T-helper 17 cell (primary cell): ENCODE measurements around the gene LARP1B. TPM values are rescaled to one million over a fixed set of nuclear protein-coding genes. Genes with fewer than 3 reads are reported as not detected.
"Not testable (repeated sequence)": the region's sequence is repeated elsewhere in the genome, so short reads cannot be mapped to it uniquely, and the experiment has no call there.

Experiments
- ATAC-seq: fragments of 150-1000 bp; cut with Tn5 transposase; 2 replicates; pipeline ENCODE4 v1.10.0; 2021; ENCODE audit warnings: mild to moderate bottlenecking, moderate library complexity
- DNase-seq, 3 donors: peaks; one replicate each; pipeline versions ENCODE4 v3.0.0 to v3.0.0-alpha.2; 2020 to 2021
- H3K9me3 ChIP-seq: one replicate; pipeline ENCODE4 v1.7.0; 2013; ENCODE audit warnings: low read length, mild to moderate bottlenecking; ENCODE audit not compliant: control insufficient read depth, poor library complexity, severe bottlenecking
- H3K27ac Mint-ChIP-seq: one replicate; pipeline ENCODE4 v1.8.0; 2022; ENCODE audit warnings: mild to moderate bottlenecking, moderate library complexity, mixed read lengths
- H3K27me3 Mint-ChIP-seq: one replicate; pipeline ENCODE4 v1.8.0; 2022; ENCODE audit warnings: mixed read lengths
- H3K36me3 Mint-ChIP-seq: one replicate; pipeline ENCODE4 v1.8.0; 2022; ENCODE audit warnings: low read depth, mixed read lengths
- H3K4me1 Mint-ChIP-seq: one replicate; pipeline ENCODE4 v1.8.0; 2022; ENCODE audit warnings: mild to moderate bottlenecking, mixed read lengths
- H3K4me3 Mint-ChIP-seq: one replicate; pipeline ENCODE4 v1.8.0; 2022; ENCODE audit warnings: mild to moderate bottlenecking, moderate library complexity, mixed read lengths
- total RNA-seq, 4 donors: library from RNA in 2 of 4; stranded (reverse) in 2 of 4; gene quantifications; one replicate each; pipeline ENCODE4 v1.2.3 and lab custom pipeline; 2022 to 2026

The LARP1B gene
- total RNA-seq, 2 donors from 2014 or later = 11.1 to 13.4 TPM

DNA sequence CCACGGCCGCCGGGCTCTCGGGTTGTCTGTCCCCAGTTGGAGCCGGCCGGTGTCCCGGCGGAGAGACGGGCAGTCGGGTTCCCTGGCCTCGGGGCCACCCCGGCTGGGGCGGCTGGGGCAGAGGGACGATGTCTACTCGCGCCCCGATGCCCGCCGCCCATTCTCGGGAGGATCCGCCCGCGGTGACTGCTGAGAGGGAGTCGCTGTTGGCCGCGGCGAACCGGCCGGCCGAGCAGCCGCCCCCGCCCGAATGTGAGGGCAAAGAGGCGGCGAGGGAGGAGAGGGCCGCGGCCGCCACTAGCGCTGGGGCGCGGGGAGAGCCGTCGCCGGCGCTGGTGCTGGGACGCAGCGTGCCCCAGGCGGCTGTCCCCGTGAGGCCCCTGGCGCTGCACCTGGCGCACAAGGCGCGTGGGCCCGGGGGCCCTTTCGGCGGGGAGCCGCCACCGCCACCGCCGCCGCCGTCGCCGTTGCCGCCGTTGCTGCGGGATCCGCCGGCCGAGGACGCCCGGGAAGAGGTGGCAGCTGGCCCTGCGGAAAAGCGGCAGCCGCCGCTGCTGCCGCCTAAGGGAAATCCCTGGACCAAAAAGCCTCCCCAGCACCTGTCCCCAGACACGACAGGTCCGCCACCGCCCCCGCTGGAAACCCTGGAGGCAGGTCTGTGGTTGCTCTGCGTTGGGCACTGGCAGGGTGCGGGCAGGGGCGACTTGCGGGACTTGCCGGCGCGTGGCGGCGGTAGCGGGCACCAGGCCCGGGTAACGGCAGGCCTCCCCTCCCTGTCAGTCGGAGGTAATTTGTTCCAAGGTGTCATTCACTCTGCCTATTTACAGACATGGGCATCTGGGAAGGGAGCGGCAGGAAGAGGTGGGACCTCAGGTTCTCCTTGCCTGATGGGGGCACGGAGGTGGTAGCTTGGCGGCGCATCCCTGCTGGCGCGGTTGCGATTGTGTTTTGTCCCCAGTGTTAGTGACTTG is 739 bp downstream of the LARP1B start:
- H3K9me3 ChIP-seq = no peaks in the 10 kb centered on the region
- peak; percentile 43 for ATAC-seq
- no peaks in the 10 kb centered on the region for H3K36me3 Mint-ChIP-seq
- H3K27ac Mint-ChIP-seq = peak overlapping the region; percentile 79
- H3K4me3 Mint-ChIP-seq = peak overlapping the region; percentile 87
- H3K4me1 Mint-ChIP-seq = peaks cover 8% of the 10 kb centered on the region
- no peaks in the 10 kb centered on the region for H3K27me3 Mint-ChIP-seq
- peak; percentile 41 to 56 (median 52) for DNase-seq

DNA sequence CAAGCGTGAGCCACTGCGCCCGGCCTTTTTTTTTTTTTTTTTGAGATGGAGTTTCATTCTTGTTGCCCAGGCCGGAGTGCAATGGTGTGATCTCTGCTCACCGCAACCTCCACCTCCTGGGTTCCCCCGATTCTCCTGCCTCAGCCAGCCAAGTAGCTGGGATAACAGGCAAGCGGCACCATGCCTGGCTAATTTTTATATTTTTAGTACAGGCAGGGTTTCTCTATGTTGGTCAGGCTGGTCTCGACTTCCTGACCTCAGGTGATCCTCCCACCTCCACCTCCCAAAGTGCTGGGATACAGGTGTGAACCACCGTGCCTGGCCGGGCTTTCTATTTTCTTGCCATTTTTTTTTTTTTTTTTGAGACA is 5.3 kb downstream of the LARP1B start:
- H3K27ac Mint-ChIP-seq, H3K4me3 Mint-ChIP-seq, ATAC-seq, H3K36me3 Mint-ChIP-seq, H3K27me3 Mint-ChIP-seq, DNase-seq, H3K9me3 ChIP-seq, H3K4me1 Mint-ChIP-seq: not testable (repeated sequence)

GRCh38 chr4:128068918-128069317 is 7.8 kb downstream of the LARP1B start:
- H3K27me3 Mint-ChIP-seq = no peaks in the 10 kb centered on the region

DNA sequence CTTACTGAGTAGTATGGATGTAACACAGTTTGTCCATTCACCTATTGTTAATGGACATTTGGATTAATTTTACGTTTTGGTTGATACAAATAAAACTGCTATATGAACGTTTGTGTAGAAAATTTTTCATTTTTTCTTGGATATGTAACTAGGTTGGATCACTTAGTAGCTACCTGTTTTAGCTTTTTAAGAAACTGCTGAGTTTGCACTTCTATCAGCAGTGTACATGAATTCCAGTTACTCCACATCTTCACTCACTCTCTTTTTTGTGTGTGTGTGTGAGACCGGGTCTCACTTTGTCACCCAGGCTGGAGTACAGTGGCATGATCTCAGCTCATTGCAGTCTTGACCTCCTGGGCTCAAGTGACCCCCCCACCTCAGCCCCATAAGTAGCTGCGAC is 15.4 kb downstream of the LARP1B start:
- ATAC-seq (no peak), DNase-seq (no peak)
- no peaks in the 10 kb centered on the region for H3K9me3 ChIP-seq
- no peaks in the 10 kb centered on the region for H3K27me3 Mint-ChIP-seq
- H3K27ac Mint-ChIP-seq = no peak overlapping the region
- peaks cover 6% of the 10 kb centered on the region for H3K36me3 Mint-ChIP-seq
- no peak overlapping the region for H3K4me3 Mint-ChIP-seq
- no peaks in the 10 kb centered on the region for H3K4me1 Mint-ChIP-seq

More at GRCh38 chr4:128068918-128069317, 7.8 kb downstream of the LARP1B start:
- H3K9me3 ChIP-seq = no peaks in the 10 kb centered on the region
- no peak for ATAC-seq
- H3K27ac Mint-ChIP-seq = no peak overlapping the region
- no peaks in the 10 kb centered on the region for H3K36me3 Mint-ChIP-seq
- no peak overlapping the region for H3K4me3 Mint-ChIP-seq
- DNase-seq = no peak
- peaks cover 3% of the 10 kb centered on the region for H3K4me1 Mint-ChIP-seq

GRCh38 chr4:128095293-128095692 is 34.2 kb downstream of the LARP1B start:
- H3K27ac Mint-ChIP-seq, H3K36me3 Mint-ChIP-seq, DNase-seq, ATAC-seq, H3K4me1 Mint-ChIP-seq, H3K9me3 ChIP-seq, H3K4me3 Mint-ChIP-seq, H3K27me3 Mint-ChIP-seq: not testable (repeated sequence)

DNA sequence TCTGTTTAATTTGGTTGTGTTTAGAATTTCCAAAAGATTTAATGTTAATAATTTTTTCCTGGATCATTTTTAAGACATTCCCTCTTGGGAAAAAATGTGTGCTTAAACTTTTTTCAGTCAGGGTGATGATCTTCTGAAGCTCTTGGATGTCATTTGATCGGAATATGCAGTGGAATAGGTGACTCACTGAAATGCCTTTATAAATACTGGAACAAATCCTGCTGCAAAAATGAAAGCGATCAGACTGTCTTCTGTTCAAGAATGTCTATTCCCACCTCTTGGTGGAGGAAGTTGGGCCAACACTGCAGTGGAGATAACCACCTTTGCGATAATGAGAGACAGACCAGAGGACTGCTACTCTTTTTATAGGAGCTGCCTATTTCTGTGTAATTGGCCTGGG is 46.7 kb downstream of the LARP1B start:
- H3K9me3 ChIP-seq = no peaks in the 10 kb centered on the region
- H3K27ac Mint-ChIP-seq = no peak overlapping the region
- peaks cover 2% of the 10 kb centered on the region for H3K4me1 Mint-ChIP-seq
- H3K4me3 Mint-ChIP-seq = no peak overlapping the region
- no peaks in the 10 kb centered on the region for H3K36me3 Mint-ChIP-seq
- ATAC-seq = no peak
- no peak for DNase-seq
- no peaks in the 10 kb centered on the region for H3K27me3 Mint-ChIP-seq

DNA sequence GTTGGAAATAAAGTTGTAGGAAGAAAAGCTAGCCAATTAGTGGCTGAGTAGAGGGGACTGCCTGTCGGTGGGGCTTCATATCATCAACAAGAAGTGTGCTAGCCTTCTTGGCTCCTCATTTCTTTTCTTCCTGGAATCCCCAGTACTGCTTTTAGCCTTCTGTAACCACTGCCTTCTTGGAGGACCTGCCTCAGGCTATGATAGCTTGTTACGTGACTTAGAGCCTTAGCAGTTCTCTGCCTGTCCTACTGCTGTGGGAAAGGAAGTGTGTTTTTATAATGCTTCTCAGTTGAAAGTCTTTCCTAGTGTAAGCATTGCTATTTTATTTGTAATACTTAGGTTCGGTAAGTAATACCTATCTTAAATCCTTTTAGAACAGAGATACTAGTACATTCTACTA is 61.9 kb downstream of the LARP1B start:
- H3K4me1 Mint-ChIP-seq = peaks cover 3% of the 10 kb centered on the region
- H3K9me3 ChIP-seq = no peaks in the 10 kb centered on the region
- ATAC-seq = no peak
- H3K27ac Mint-ChIP-seq = no peak overlapping the region
- H3K27me3 Mint-ChIP-seq = no peaks in the 10 kb centered on the region
- peaks cover 12% of the 10 kb centered on the region for H3K36me3 Mint-ChIP-seq
- no peak overlapping the region for H3K4me3 Mint-ChIP-seq
- no peak for DNase-seq

GRCh38 chr4:128130621-128131020 is 69.5 kb downstream of the LARP1B start:
- no peaks in the 10 kb centered on the region for H3K9me3 ChIP-seq
- Mint-ChIP-seq H3K27me3 (no peaks in the 10 kb centered on the region), H3K4me3 (no peak overlapping the region), H3K4me1 (no peaks in the 10 kb centered on the region), H3K36me3 (peaks cover 2% of the 10 kb centered on the region), H3K27ac (no peak overlapping the region)
- ATAC-seq = no peak
- DNase-seq = no peak

DNA sequence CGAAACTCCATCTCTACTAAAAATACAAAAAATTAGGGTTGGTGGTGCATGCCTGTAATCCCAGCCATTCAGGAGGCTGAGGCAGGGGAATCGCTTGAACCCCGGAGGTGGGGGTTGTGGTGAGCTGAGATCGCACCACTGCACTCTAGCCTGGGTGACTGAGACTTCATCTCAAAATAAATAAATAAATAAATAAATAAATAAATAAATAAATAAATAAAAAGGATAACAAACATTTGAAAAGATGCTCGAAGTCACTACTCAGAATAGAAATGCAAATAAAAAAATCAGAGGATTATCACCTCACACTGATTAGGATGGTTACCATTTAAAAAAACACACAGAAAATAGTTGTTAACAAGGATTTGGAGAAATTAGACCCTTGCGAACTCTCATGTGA is 73.8 kb downstream of the LARP1B start:
- H3K4me1 Mint-ChIP-seq = no peaks in the 10 kb centered on the region
- H3K9me3 ChIP-seq = no peaks in the 10 kb centered on the region
- no peaks in the 10 kb centered on the region for H3K27me3 Mint-ChIP-seq
- H3K27ac Mint-ChIP-seq = no peak overlapping the region
- no peaks in the 10 kb centered on the region for H3K36me3 Mint-ChIP-seq
- DNase-seq = no peak
- H3K4me3 Mint-ChIP-seq = no peak overlapping the region
- no peak for ATAC-seq

DNA sequence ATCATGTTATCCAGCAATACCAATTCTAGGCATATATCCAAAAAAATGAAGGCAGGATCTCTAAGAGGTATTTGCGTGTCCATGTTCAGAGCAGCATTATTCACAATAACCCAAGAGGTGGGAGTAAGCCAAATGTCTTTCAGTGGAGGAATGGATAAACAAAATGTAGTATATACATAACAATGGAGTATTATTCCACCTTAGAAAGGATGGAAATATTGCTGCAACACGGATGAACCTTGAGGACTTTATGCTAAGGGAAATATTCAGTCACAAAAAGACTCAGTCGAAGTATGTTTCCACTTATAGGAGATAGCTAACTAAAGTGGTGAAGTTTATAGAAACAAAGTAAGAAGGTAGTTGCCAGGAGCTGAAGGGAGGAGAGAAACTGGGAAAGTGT is 74.3 kb downstream of the LARP1B start:
- ATAC-seq (no peak), DNase-seq (no peak)
- no peaks in the 10 kb centered on the region for H3K36me3 Mint-ChIP-seq
- no peak overlapping the region for H3K4me3 Mint-ChIP-seq
- H3K27ac Mint-ChIP-seq = no peak overlapping the region
- H3K9me3 ChIP-seq = no peaks in the 10 kb centered on the region
- no peaks in the 10 kb centered on the region for H3K4me1 Mint-ChIP-seq
- H3K27me3 Mint-ChIP-seq = no peaks in the 10 kb centered on the region

DNA sequence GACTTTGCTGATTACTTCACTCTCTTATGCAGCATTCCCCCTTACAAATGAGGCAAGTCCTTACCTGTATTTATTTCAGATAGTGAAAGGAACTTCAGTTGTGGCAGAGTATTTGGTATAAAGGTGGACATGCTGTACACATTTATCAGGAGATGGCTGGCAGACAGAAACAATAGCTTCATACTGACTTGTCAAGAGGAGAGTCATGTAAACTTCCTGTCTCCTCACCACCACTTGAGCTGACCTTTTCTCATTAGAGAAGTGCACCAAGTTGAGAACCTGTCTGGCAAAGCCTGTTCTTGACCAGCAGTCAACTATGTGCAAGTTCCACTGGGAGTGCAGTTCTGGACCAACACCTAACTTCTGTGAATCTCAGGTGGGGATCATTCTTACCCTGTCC is 80.8 kb downstream of the LARP1B start:
- H3K27me3 Mint-ChIP-seq = no peaks in the 10 kb centered on the region

GRCh38 chr4:128145727-128146126 is 84.6 kb downstream of the LARP1B start:
- no peak overlapping the region for H3K4me3 Mint-ChIP-seq
- H3K27ac Mint-ChIP-seq = no peak overlapping the region
- H3K4me1 Mint-ChIP-seq = no peaks in the 10 kb centered on the region
- H3K27me3 Mint-ChIP-seq = no peaks in the 10 kb centered on the region
- DNase-seq = no peak
- ATAC-seq = no peak
- H3K9me3 ChIP-seq = no peaks in the 10 kb centered on the region
- H3K36me3 Mint-ChIP-seq = peaks cover 2% of the 10 kb centered on the region

More for the DNA sequence above, 80.8 kb downstream of the LARP1B start:
- ATAC-seq = no peak
- H3K9me3 ChIP-seq = no peaks in the 10 kb centered on the region
- peaks cover 2% of the 10 kb centered on the region for H3K36me3 Mint-ChIP-seq
- no peaks in the 10 kb centered on the region for H3K4me1 Mint-ChIP-seq
- no peak overlapping the region for H3K4me3 Mint-ChIP-seq
- H3K27ac Mint-ChIP-seq = no peak overlapping the region
- DNase-seq = no peak

GRCh38 chr4:128153800-128154199 is 92.7 kb downstream of the LARP1B start:
- H3K9me3 ChIP-seq = no peaks in the 10 kb centered on the region
- no peak for ATAC-seq
- Mint-ChIP-seq H3K36me3 (peaks cover 3% of the 10 kb centered on the region), H3K4me3 (no peak overlapping the region), H3K27me3 (no peaks in the 10 kb centered on the region), H3K27ac (no peak overlapping the region), H3K4me1 (no peaks in the 10 kb centered on the region)
- DNase-seq = no peak
